HepG2 (cell line): ENCODE data around the gene ACTR3.

Experiments used
- ATF6 ChIP-seq: sonication (generic); formaldehyde crosslinking; conservative IDR thresholded peaks from 2 replicates; pipeline ENCODE4 v1.4.0; 2020; ENCODE audit warnings: missing genetic modification reagents
- EZH2 ChIP-seq: conservative IDR thresholded peaks from 2 replicates; pipeline ENCODE4 v1.6.1; 2012; ENCODE audit warnings: mild to moderate bottlenecking, low read depth, low read length, moderate library complexity
- GMEB1 ChIP-seq: sonication (generic); formaldehyde crosslinking; IDR thresholded peaks from 2 replicates; pipeline ENCODE4 v1.5.1; 2020; ENCODE audit warnings: missing genetic modification reagents, mild to moderate bottlenecking, borderline replicate concordance
- MAFK ChIP-seq, 2 experiments: IDR thresholded peaks in 1 of 2; conservative IDR thresholded peaks in 1 of 2; 2 replicates each; pipeline ENCODE4 v1.6.1; 2011; ENCODE audit warnings: improper control_type of control experiment in 2 of 2, low read length in 2 of 2
- SETDB1 ChIP-seq: sonication (generic); formaldehyde crosslinking; IDR thresholded peaks from 2 replicates; pipeline ENCODE4 v1.5.1; 2020; ENCODE audit warnings: missing genetic modification reagents, mild to moderate bottlenecking, borderline replicate concordance
- SOX5 ChIP-seq: IDR thresholded peaks from 2 replicates; pipeline ENCODE4 v1.6.1; 2016; ENCODE audit warnings: borderline replicate concordance
- TCF12 ChIP-seq, 2 experiments: fragments of 450-650 bp in 1 of 2; sonication (generic) in 1 of 2; formaldehyde crosslinking in 1 of 2; IDR thresholded peaks; 2 replicates each; pipeline versions ENCODE4 v1.6.1 to v1.8.0; 2017 to 2022; ENCODE audit warnings: antibody characterized with exemption in 1 of 2, mild to moderate bottlenecking in 1 of 2, missing genetic modification reagents in 1 of 2, moderate library complexity in 1 of 2
- TRIM24 ChIP-seq: sonication (generic); formaldehyde crosslinking; IDR thresholded peaks from 2 replicates; pipeline ENCODE4 v1.8.0; 2022; ENCODE audit warnings: mild to moderate bottlenecking, missing genetic modification reagents
- ZNF232 ChIP-seq: sonication (generic); formaldehyde crosslinking; IDR thresholded peaks from 2 replicates; pipeline ENCODE4 v1.4.0; 2020; ENCODE audit warnings: missing genetic modification reagents, borderline replicate concordance
- ZNF251 ChIP-seq: sonication (generic); formaldehyde crosslinking; IDR thresholded peaks from 2 replicates; pipeline ENCODE4 v1.9.0; 2021; ENCODE audit warnings: mild to moderate bottlenecking, missing genetic modification reagents
- ZNF629 ChIP-seq: sonication (generic); formaldehyde crosslinking; conservative IDR thresholded peaks from 2 replicates; pipeline ENCODE4 v1.5.0; 2020; ENCODE audit warnings: missing genetic modification reagents
- ZNF678 ChIP-seq: sonication (generic); formaldehyde crosslinking; IDR thresholded peaks from 2 replicates; pipeline ENCODE4 v1.4.0; 2020; ENCODE audit warnings: mild to moderate bottlenecking, missing genetic modification reagents
- TF ChIP-seq, protein P1 (sequence below): sonication (generic); formaldehyde crosslinking; IDR thresholded peaks from 2 replicates; pipeline ENCODE4 v1.5.0; 2020; ENCODE audit warnings: mild to moderate bottlenecking, missing genetic modification reagents, moderate library complexity
- TF ChIP-seq, protein P2 (sequence below): sonication (generic); formaldehyde crosslinking; IDR thresholded peaks from 2 replicates; pipeline ENCODE4 v1.4.0; 2020; ENCODE audit warnings: mild to moderate bottlenecking, missing genetic modification reagents

DNA sequence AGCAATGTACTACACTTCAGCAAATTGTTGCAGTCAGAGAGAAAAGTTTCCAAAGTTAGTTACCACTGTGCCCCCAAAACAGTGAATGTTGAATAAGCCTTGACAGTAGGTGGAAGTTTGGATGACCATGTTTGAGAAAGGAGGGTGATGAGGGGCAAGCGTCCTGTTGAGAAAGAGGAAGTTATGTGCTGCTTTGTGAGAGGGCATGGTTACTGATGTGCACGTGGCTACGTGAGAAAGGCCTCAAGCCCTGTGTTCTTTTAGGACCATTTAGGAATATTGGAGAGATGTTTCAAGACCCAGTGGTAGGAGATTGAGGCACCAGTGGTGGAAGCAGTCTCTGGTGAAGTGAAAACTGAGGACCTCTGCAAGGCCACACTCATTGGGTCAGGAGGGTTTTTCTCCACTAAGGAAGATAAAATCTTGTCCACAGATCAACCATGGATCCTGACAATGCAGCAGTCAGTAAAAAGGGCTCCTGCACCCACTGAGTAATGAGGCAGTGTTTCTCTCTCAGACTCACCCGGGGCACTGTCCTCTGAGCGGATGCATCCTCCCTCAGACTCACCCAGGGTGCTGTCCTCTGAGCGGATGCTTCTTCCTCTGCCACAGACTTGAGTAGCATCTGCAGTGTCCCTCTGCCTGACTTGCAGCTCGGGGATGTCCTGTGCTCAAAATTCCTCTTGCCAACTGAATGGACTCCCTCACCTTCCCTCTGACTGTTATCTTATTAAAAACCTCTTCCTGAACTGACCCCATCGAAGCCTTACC, 34.7 kb upstream of the ACTR3 start:
- TF ChIP-seq ZNF629 (CRISPR knock-in tag) (no peak), ATF6 (CRISPR knock-in tag) (no peak), ZNF232 (no peak), TCF12 (IDR thresholded peaks at IDR 0.05) (no peak), TCF12 (CRISPR knock-in tag; IDR thresholded peaks at IDR 0.05) (no peak), SOX5 (CRISPR knock-in tag) (no peak), ZNF251 (CRISPR knock-in tag) (no peak), SETDB1 (CRISPR knock-in tag) (no peak), TRIM24 (CRISPR knock-in tag) (no peak), ZNF678 (CRISPR knock-in tag) (no peak), GMEB1 (CRISPR knock-in tag) (no peak), MAFK (conservative IDR thresholded peaks at IDR 0.05 in 1 of 2, IDR thresholded peaks at IDR 0.05 in 1 of 2; ENCODE audit: low read length in 2 of 2) (no peak), EZH2 (no peak)
- TF ChIP-seq, protein P1, sequence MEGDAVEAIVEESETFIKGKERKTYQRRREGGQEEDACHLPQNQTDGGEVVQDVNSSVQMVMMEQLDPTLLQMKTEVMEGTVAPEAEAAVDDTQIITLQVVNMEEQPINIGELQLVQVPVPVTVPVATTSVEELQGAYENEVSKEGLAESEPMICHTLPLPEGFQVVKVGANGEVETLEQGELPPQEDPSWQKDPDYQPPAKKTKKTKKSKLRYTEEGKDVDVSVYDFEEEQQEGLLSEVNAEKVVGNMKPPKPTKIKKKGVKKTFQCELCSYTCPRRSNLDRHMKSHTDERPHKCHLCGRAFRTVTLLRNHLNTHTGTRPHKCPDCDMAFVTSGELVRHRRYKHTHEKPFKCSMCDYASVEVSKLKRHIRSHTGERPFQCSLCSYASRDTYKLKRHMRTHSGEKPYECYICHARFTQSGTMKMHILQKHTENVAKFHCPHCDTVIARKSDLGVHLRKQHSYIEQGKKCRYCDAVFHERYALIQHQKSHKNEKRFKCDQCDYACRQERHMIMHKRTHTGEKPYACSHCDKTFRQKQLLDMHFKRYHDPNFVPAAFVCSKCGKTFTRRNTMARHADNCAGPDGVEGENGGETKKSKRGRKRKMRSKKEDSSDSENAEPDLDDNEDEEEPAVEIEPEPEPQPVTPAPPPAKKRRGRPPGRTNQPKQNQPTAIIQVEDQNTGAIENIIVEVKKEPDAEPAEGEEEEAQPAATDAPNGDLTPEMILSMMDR: no peak
- TF ChIP-seq, protein P2, sequence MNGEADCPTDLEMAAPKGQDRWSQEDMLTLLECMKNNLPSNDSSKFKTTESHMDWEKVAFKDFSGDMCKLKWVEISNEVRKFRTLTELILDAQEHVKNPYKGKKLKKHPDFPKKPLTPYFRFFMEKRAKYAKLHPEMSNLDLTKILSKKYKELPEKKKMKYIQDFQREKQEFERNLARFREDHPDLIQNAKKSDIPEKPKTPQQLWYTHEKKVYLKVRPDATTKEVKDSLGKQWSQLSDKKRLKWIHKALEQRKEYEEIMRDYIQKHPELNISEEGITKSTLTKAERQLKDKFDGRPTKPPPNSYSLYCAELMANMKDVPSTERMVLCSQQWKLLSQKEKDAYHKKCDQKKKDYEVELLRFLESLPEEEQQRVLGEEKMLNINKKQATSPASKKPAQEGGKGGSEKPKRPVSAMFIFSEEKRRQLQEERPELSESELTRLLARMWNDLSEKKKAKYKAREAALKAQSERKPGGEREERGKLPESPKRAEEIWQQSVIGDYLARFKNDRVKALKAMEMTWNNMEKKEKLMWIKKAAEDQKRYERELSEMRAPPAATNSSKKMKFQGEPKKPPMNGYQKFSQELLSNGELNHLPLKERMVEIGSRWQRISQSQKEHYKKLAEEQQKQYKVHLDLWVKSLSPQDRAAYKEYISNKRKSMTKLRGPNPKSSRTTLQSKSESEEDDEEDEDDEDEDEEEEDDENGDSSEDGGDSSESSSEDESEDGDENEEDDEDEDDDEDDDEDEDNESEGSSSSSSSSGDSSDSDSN (CRISPR knock-in tag): no peak
